NCI-H1417 (cell line): Measurements from ENCODE around the gene RARA.
"Not testable (repeated sequence)": the region's sequence is repeated elsewhere in the genome, so short reads cannot be mapped to it uniquely, and the experiment has no call there.

Source experiments
- DNase-seq, 3 experiments: peaks; one replicate each; lab custom pipeline; 2025; lab: John Stamatoyannopoulos, UW

RARA gene

GRCh38 chr17:40297511-40297910 is 11.5 kb upstream of the RARA start:
- DNase-seq, result no peak

- no peak for DNase-seq
Observed at GRCh38 chr17:40298726-40299125, 10.3 kb upstream of the RARA start.

GRCh38 chr17:40299159-40299757 is 9.7 kb upstream of the RARA start:
- DNase-seq, result not testable (repeated sequence)

GRCh38 chr17:40301315-40301714 is 7.7 kb upstream of the RARA start:
- DNase-seq, result peak in 1 of 3 experiments; percentile 47

- DNase-seq, result peak; percentile 24 to 81 (median 51)
Observed at GRCh38 chr17:40303009-40303657, 5.8 kb upstream of the RARA start.

GRCh38 chr17:40303708-40304551 is 5.0 kb upstream of the RARA start:
- peak in 2 of 3 experiments; percentile 17 to 61 for DNase-seq

GRCh38 chr17:40304552-40304863 is 4.5 kb upstream of the RARA start:
- DNase-seq, result not testable (repeated sequence)

- not testable (repeated sequence) for DNase-seq
Observed at GRCh38 chr17:40304866-40305265, 4.1 kb upstream of the RARA start.

- no peak for DNase-seq
Observed at GRCh38 chr17:40306395-40306794, 2.6 kb upstream of the RARA start.

GRCh38 chr17:40307001-40307730 is 1.8 kb upstream of the RARA start:
- peak in 2 of 3 experiments; percentile 54 to 66 for DNase-seq

GRCh38 chr17:40307740-40308239 is 1.2 kb upstream of the RARA start:
- peak in 1 of 3 experiments; percentile 65 for DNase-seq

- no peak for DNase-seq
Observed at GRCh38 chr17:40309949-40310510, 1.1 kb downstream of the RARA start.

GRCh38 chr17:40310882-40311391 is 2.0 kb downstream of the RARA start:
- no peak for DNase-seq

GRCh38 chr17:40311575-40311974 is 2.6 kb downstream of the RARA start:
- peak in 1 of 3 experiments; percentile 31 for DNase-seq

GRCh38 chr17:40312131-40312731 is 3.3 kb downstream of the RARA start:
- peak in 1 of 3 experiments; percentile 17 for DNase-seq

- peak in 1 of 3 experiments; percentile 39 for DNase-seq
Observed at GRCh38 chr17:40312893-40313667, 4.1 kb downstream of the RARA start.

- peak in 2 of 3 experiments; percentile 51 to 83 for DNase-seq
Observed at GRCh38 chr17:40313668-40314583, 4.9 kb downstream of the RARA start.

- DNase-seq, result peak in 2 of 3 experiments; percentile 78 to 92
Observed at GRCh38 chr17:40314584-40314956, 5.6 kb downstream of the RARA start.

- DNase-seq, result no peak
Observed at GRCh38 chr17:40315206-40315605, 6.2 kb downstream of the RARA start.
